ENCODE data around the gene ONECUT3. TPM values are rescaled to one million over a fixed set of nuclear protein-coding genes. Genes with fewer than 3 reads are reported as not detected.
"Not testable (repeated sequence)": the region's sequence is repeated elsewhere in the genome, so short reads cannot be mapped to it uniquely, and the experiment has no call there.

Gene ONECUT3
- total and polyA plus RNA-seq, 9 of the 15 experiments (the other 6 are each of a cell fraction or from before 2014, with no cell fraction given), result not detected

GRCh38 chr19:1796395-1797142 lies 43.3 kb downstream of the ONECUT3 start (continued):
- TF ChIP-seq GATAD2A (IDR thresholded peaks at IDR 0.05), result no peak
- TF ChIP-seq, protein P1, sequence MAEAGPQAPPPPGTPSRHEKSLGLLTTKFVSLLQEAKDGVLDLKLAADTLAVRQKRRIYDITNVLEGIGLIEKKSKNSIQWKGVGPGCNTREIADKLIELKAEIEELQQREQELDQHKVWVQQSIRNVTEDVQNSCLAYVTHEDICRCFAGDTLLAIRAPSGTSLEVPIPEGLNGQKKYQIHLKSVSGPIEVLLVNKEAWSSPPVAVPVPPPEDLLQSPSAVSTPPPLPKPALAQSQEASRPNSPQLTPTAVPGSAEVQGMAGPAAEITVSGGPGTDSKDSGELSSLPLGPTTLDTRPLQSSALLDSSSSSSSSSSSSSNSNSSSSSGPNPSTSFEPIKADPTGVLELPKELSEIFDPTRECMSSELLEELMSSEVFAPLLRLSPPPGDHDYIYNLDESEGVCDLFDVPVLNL (CRISPR knock-in tag; IDR thresholded peaks at IDR 0.05; ENCODE audit: low read depth), result 0 out of 2 replicates have a peak, but pooled peaks have one; percentile 60
- TF ChIP-seq ZNF699 (CRISPR knock-in tag; IDR thresholded peaks at IDR 0.05; ENCODE audit: insufficient replicate concordance), result no peak
- no peak for TF ChIP-seq POLR2A (conservative IDR thresholded peaks at IDR 0.05)
- TF ChIP-seq ZNF511 (CRISPR knock-in tag; IDR thresholded peaks at IDR 0.05), result no peak
- TF ChIP-seq TCFL5 (CRISPR knock-in tag; conservative IDR thresholded peaks at IDR 0.05), result no peak
- no peak for TF ChIP-seq ZNF77 (CRISPR knock-in tag; IDR thresholded peaks at IDR 0.05)
- no peak for TF ChIP-seq CHD2 (IDR thresholded peaks at IDR 0.05; ENCODE audit: low read depth, low read length)
- peak; percentile 23 for TF ChIP-seq FIP1L1 (IDR thresholded peaks at IDR 0.05; ENCODE audit: low read depth, low read length, poor library complexity, severe bottlenecking)
- TF ChIP-seq JUNB (CRISPR knock-in tag; conservative IDR thresholded peaks at IDR 0.05), result no peak
- TF ChIP-seq ZBTB33 (CRISPR knock-in tag; IDR thresholded peaks at IDR 0.05), result peak; percentile 87
- 0 out of 2 replicates have a peak, but pooled peaks have one; percentile 13 for TF ChIP-seq ZBTB1 (CRISPR knock-in tag; IDR thresholded peaks at IDR 0.05; ENCODE audit: borderline replicate concordance, low read depth)

- CTCF ChIA-PET (ENCODE audit: low intra/inter-chr PET ratio), result interaction anchor here (3.3 kb wide), 1 partner anchor 125 kb away, joined by 29 read pairs; no protein-coding TSS in a partner anchor
- FAIRE-seq; in situ Hi-C loops (cut with MboI); H3K9me3 ChIP-seq (replicated peaks; ENCODE audit: control insufficient read depth, insufficient read depth, low read depth, low read length); intact Hi-C loops (cut with micrococcal nuclease); H3K9me1 ChIP-seq (ENCODE audit: control insufficient read depth, insufficient read depth, low read length); ATAC-seq; DNase-seq (ENCODE audit: extremely low read depth in 1 of 4, low spot score in 3 of 4); H3K27me3 ChIP-seq (ENCODE audit: control insufficient read depth in 2 of 2, insufficient read depth in 2 of 2, low read length in 2 of 2); H3K4me3 ChIP-seq; BruUV-seq (replicated peaks); H3K79me2 ChIP-seq (ENCODE audit: control insufficient read depth, insufficient read depth, low read length); H2AFZ ChIP-seq (ENCODE audit: low read depth, low read length); H3K4me2 ChIP-seq (ENCODE audit: insufficient read depth, low read length); H4K20me1 ChIP-seq (replicated peaks; ENCODE audit: control insufficient read depth, insufficient read depth, low read length); H3K27ac ChIP-seq (ENCODE audit: extremely low read depth, low read depth, low read length); POLR2A ChIA-PET; H3K36me3 ChIP-seq (ENCODE audit: control insufficient read depth, insufficient read depth, low read length): not testable (repeated sequence)
- H3K9ac ChIP-seq (ENCODE audit: insufficient read depth in 1 of 2, low read depth in 2 of 2, low read length in 2 of 2), result 0 out of 4 replicates have a peak overlapping the region, but pooled peaks of 1 of the 2 experiments have one; percentile 4
- H3K4me1 ChIP-seq (replicated peaks in 1 of 2; ENCODE audit: control insufficient read depth in 2 of 2, insufficient read depth in 2 of 2, low read length in 2 of 2), result peaks cover 0 to 34% of the 10 kb centered on the region in 2 experiments; a peak in 3 of 5 replicates
- 85% methylated on average over 7 of the region's 7 CpGs for WGBS (ENCODE audit: insufficient coverage, low coverage, missing lambda C conversion rate)
These were observed 44.0 kb downstream of the ONECUT3 start for GRCh38 chr19:1797313-1797712.
